IPS DF 6.9 (cell line): ENCODE measurements around the gene TP53I3.
"Not testable (repeated sequence)": the region's sequence is repeated elsewhere in the genome, so short reads cannot be mapped to it uniquely, and the experiment has no call there.

Experiments used
- DNase-seq: peaks from one replicate; pipeline ENCODE4 v3.0.0-alpha.2; 2013; ENCODE audit warnings: low read depth, low spot score
- H3K27ac ChIP-seq: one replicate; pipeline ENCODE4 v1.5.1; 2013; ENCODE audit warnings: low read length, control low read depth
- H3K27me3 ChIP-seq: 2 replicates; pipeline ENCODE4 v1.6.1; 2013; ENCODE audit warnings: mild to moderate bottlenecking, low read length; ENCODE audit not compliant: control insufficient read depth, insufficient read depth
- H3K36me3 ChIP-seq: 2 replicates; pipeline ENCODE4 v1.6.1; 2013; ENCODE audit warnings: low read length; ENCODE audit not compliant: control insufficient read depth, insufficient read depth
- H3K4me1 ChIP-seq: 2 replicates; pipeline ENCODE4 v1.6.1; 2013; ENCODE audit warnings: low read length; ENCODE audit not compliant: control insufficient read depth, insufficient read depth
- H3K4me3 ChIP-seq: 2 replicates; pipeline ENCODE4 v1.5.1; 2013; ENCODE audit warnings: mild to moderate bottlenecking, low read length
- H3K9me3 ChIP-seq: 2 replicates; pipeline ENCODE4 v1.6.1; 2013; ENCODE audit warnings: low read length, inconsistent platforms; ENCODE audit not compliant: control insufficient read depth, insufficient read depth
- WGBS: extraction: QIAGEN DNeasy Blood & Tissue Kit; methylation state at CpG from one replicate; pipeline ENCODE4 v1.1.7; 2013; ENCODE audit warnings: mixed read lengths, missing lambda C conversion rate; ENCODE audit not compliant: insufficient read length, insufficient coverage; 5-methylcytosine and 5-hydroxymethylcytosine counted together

The TP53I3 gene

DNA sequence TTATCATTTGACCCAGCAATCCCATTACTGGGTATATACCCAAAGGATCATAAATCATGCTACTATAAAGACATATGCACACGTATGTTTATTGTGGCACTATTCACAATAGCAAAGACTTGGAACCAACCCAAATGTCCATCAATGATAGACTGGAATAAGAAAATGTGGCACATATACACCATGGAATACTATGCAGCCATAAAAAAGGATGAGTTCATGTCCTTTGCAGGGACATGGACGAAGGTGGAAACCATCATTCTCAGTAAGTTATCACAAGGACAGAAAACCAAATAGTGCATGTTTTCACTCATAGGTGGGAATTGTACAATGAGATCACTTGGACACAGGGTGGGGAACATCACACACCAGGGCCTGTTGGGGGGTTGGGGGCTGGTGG lies 16.1 kb upstream of the TP53I3 start:
- not testable (repeated sequence) for DNase-seq, H3K27ac ChIP-seq, H3K9me3 ChIP-seq, H3K4me1 ChIP-seq, H3K27me3 ChIP-seq, H3K4me3 ChIP-seq, H3K36me3 ChIP-seq
- WGBS, result no CpG with 5 or more reads among the region's 2 CpGs

DNA sequence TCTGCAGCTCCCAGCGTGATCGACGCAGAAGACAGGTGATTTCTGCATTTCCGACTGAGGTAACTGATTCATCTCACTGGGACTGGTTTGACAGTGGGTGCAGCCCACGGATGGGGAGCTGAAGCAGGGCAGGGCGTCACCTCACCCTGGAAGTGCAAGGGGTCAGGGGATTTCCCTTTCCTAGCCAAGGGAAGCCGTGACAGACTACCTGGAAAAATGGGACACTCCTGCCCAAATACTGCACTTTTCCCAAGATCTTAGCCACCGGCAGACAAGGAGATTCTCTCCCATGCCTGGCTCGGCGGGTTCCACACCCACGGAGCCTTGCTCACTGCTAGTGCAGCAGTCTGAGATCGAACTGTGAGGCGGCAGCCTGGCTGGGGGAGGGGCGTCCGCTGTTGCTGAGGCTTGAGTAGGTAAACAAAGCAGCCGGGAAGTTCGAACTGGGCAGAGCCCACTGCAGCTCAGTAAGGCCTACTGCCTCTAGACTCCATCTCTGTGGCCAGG lies 10.6 kb upstream of the TP53I3 start:
- H3K27ac ChIP-seq, H3K36me3 ChIP-seq, H3K9me3 ChIP-seq, DNase-seq, H3K4me1 ChIP-seq, H3K27me3 ChIP-seq, H3K4me3 ChIP-seq: not testable (repeated sequence)
- no CpG with 5 or more reads among the region's 17 CpGs for WGBS

DNA sequence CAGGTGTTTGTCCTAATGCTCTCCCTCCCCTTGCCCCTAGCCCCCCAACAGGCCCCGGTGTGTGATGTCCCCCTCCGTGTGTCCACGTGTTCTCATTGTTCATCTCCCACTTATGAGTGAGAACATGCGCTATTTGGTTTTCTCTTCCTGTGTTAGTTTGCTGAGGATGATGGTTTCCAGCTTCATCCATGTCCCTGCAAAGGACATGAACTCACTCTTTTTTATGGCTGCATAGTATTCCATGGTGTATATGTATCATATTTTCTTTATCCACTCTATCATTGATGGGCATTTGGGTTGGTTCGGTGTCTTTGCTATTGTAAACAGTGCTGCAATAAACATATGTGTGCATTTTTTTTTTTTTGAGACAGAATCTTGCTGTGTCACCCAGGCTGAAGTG lies 8.6 kb upstream of the TP53I3 start:
- not testable (repeated sequence) for DNase-seq, H3K36me3 ChIP-seq, H3K4me1 ChIP-seq, H3K4me3 ChIP-seq, H3K9me3 ChIP-seq, H3K27ac ChIP-seq, H3K27me3 ChIP-seq
- WGBS, result no CpG with 5 or more reads among the region's 5 CpGs

DNA sequence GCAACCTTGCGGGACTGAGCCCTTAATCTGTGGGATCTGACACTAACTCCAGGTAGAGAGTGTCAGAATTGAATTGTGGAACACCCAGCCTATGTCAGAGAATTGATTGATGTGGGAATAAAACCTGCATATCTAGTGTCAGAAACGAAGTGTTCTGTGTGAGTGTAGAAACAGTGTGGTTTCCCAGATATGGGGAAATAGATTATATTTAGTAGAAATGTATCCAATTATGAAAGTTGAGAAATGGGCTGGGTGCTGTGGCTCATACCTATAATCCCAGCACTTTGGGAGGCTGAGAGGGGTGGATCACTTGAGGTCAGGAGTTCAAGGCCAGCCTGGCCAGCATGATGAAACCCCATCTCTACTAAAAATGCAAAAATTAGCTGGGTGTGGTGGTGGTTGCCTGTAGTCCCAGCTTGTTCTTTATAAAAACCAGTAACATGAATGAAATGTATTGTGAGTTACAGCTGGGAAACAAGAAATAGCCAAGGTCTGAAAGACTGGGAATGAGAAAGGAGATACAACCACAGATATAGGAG lies 4.3 kb upstream of the TP53I3 start:
- no CpG with 5 or more reads among the region's 2 CpGs for WGBS
- Histone ChIP-seq H3K9me3 (no peaks in the 10 kb centered on the region), H3K36me3 (no peaks in the 10 kb centered on the region), H3K4me3 (no peak overlapping the region), H3K27ac (no peak overlapping the region), H3K27me3 (no peaks in the 10 kb centered on the region), H3K4me1 (no peaks in the 10 kb centered on the region; the same call in 1 of the 2 replicates)
- DNase-seq, result no peak

DNA sequence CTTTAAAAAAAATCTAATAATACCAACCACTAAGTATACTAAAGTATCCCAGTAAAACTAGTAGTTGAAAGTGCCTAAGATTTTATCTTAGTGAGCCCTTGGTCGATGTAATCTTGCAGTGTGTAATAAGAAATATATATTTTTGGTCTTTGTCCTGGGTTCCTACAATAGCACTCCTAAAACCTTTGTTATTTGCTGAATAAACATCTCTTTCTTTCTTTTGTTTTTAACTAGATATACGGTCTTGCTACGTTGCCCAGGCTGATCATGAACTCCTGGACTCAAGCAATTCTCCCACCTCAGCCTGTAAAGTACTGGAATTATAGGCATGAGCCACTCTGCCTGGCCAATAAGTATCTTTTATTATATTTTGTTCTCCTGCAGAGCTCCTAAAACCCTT lies 2.4 kb upstream of the TP53I3 start:
- no peaks in the 10 kb centered on the region for H3K27me3 ChIP-seq
- WGBS, result no CpG with 5 or more reads among the region's 3 CpGs
- H3K9me3 ChIP-seq, result no peaks in the 10 kb centered on the region
- H3K4me3 ChIP-seq, result no peak overlapping the region
- H3K27ac ChIP-seq, result no peak overlapping the region
- peaks cover 4% of the 10 kb centered on the region; the same call in 1 of the 2 replicates for H3K36me3 ChIP-seq
- DNase-seq, result no peak
- peaks cover 1% of the 10 kb centered on the region; the same call in 1 of the 2 replicates for H3K4me1 ChIP-seq

DNA sequence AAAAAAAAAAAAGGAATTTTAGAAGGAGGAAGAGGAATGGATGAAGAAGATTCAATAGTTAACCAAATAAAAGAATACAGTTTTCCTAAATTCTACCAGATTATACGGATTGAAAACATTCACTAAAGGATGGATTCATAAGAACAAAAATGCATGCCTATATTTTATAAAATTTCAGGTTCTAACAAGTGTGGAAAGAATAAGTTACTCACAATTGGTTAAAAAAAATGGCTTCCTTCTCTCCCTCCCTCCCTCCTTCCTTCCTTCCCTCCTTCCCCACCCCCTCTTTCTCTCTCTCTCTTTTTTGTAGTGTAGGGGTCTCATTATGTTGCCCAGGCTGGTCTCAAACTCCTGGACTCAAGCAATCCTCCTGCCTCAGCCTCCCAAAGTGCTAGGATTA lies 1.6 kb upstream of the TP53I3 start:
- Histone ChIP-seq H3K4me1 (peaks cover 1% of the 10 kb centered on the region; the same call in 1 of the 2 replicates), H3K9me3 (no peaks in the 10 kb centered on the region), H3K4me3 (no peak overlapping the region), H3K36me3 (peaks cover 4% of the 10 kb centered on the region; the same call in 1 of the 2 replicates), H3K27me3 (no peaks in the 10 kb centered on the region), H3K27ac (no peak overlapping the region)
- DNase-seq, result no peak
- no CpG with 5 or more reads among the region's 1 CpG for WGBS

DNA sequence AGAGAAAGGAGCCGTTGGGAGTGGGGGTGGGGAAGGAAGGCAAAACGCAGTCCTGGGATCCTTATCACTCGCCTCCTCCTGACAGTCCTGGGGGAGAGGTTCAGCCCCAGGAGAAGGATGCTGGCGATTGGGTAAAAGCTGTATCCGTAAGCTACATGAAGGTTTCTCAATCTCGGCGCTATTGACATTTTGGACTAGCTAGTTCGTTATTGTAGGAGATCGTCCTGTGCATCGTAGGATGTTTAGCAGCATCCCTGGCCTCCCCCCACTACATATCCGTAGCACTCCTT lies 511 bp upstream of the TP53I3 start:
- Histone ChIP-seq H3K4me1 (peaks cover 1% of the 10 kb centered on the region; the same call in 1 of the 2 replicates), H3K36me3 (peaks cover 4% of the 10 kb centered on the region; the same call in 1 of the 2 replicates), H3K9me3 (no peaks in the 10 kb centered on the region), H3K27ac (no peak overlapping the region), H3K4me3 (peak overlapping the region; percentile 70; the same call in 1 of the 2 replicates), H3K27me3 (no peaks in the 10 kb centered on the region)
- WGBS, result no CpG with 5 or more reads among the region's 11 CpGs
- no peak for DNase-seq

DNA sequence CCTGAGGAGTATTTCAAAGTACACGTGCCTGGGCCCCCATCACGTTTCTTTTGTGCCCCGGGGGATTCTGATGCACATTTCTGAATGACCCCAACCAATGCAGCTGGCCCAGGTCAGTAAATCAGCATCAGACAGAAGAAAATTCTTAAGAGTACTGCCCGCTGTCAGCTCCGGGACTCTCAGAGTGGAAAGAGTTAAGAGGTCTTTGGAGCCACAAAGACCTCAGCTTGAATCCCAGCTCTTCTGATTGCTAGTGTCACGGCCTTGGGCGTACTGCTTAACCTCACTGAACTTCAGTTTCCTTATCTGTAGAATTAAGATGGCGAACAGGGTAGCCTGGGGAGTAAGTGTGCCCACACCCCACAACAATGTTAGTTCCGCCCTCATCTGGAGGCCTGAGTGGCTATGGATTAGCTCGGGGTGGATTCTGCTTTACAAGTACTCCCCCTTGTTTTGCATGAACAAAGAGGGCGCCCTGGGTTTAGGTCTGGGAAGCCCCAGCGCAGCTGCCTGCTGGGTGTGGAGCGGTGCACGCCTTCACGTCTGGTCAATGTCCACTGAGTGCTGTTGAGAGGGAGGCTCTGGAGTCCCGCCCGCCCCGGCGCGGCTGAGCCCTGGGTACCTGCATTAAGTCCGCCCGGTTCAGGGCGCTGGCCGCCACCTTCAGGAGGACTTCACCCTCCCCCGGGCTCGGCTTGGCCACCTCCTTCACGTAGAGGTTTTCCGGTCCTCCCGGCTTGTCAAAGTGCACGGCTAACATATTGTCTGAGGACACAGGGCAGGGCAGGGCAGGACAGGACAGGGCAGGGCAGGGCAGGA lies 858 bp downstream of the TP53I3 start:
- H3K4me3 ChIP-seq, result peak overlapping the region; percentile 70; the same call in 1 of the 2 replicates
- peak overlapping the region; percentile 15 for H3K27ac ChIP-seq
- WGBS, result no CpG with 5 or more reads among the region's 30 CpGs
- peaks cover 4% of the 10 kb centered on the region; the same call in 1 of the 2 replicates for H3K36me3 ChIP-seq
- peaks cover 1% of the 10 kb centered on the region; the same call in 1 of the 2 replicates for H3K4me1 ChIP-seq
- peak; percentile 61 for DNase-seq
- H3K9me3 ChIP-seq, result no peaks in the 10 kb centered on the region
- no peaks in the 10 kb centered on the region for H3K27me3 ChIP-seq

DNA sequence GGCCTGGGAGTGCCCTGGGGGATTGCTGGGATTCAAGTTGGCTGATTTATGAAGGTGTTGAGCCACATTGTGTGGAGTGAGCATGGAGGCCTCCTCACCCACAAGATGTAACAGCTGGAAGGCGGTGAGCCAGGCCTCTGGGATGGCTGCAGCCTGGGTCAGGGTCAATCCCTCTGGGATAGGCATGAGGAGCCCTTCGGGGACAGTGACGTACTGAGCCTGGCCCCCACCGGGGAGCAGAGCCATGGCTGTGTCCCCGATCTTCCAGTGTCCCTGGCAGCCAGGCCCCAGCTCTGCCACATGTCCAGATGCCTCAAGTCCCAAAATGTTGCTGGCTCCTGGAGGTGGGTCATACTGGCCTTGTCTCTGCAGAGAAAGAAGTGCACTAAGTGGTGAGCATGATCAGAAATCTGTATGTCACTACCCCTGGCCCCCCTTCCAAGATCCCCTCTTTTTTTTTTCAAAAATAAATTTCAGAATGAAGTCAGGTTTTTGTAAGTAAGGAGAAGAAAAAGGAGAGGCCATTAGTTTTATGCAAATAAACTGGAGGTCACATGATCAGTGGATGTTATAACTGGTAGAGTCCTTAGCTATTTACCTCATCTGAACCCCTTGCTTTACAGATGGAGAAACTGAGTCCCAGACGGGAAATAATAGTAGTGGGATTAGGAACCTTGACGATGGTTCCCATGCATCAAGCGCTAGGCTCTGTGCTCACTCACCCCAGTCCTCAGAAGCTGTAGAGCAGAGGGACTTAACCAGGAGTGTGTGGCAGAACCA lies 1.7 kb downstream of the TP53I3 start:
- Histone ChIP-seq H3K4me3 (peak overlapping the region; percentile 70; the same call in 1 of the 2 replicates), H3K9me3 (no peaks in the 10 kb centered on the region), H3K27me3 (no peaks in the 10 kb centered on the region), H3K27ac (peak overlapping the region; percentile 15), H3K4me1 (peaks cover 1% of the 10 kb centered on the region; the same call in 1 of the 2 replicates), H3K36me3 (peaks cover 4% of the 10 kb centered on the region; the same call in 1 of the 2 replicates)
- no CpG with 5 or more reads among the region's 8 CpGs for WGBS
- DNase-seq, result no peak

DNA sequence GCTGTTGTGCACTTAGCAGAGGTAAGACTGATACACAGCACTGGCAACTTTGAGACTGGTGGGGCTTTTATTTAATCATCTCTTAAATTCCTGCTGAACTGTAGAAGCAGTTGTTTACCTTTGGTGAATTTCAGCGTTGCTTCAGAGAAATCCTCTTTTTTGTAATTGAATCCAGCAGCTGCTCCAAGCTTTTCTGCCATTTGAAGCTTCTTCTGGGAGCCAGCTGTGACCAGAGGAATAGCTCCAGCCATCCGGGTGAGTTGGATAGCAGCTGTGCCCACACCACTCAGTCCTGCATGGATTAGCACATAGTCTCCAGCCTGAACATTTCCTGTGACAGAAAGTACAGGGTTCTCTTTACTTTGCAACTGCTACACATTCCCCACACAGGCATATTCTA lies 3.9 kb downstream of the TP53I3 start:
- no peak overlapping the region for H3K4me3 ChIP-seq
- H3K36me3 ChIP-seq, result peaks cover 4% of the 10 kb centered on the region; the same call in 1 of the 2 replicates
- peaks cover 1% of the 10 kb centered on the region; the same call in 1 of the 2 replicates for H3K4me1 ChIP-seq
- H3K27me3 ChIP-seq, result no peaks in the 10 kb centered on the region
- no peak for DNase-seq
- no CpG with 5 or more reads among the region's 2 CpGs for WGBS
- no peaks in the 10 kb centered on the region for H3K9me3 ChIP-seq
- H3K27ac ChIP-seq, result no peak overlapping the region
